HEK293T (cell line): ENCODE data around the gene PHYKPL.

ENCODE experiments used
- CTCF ChIA-PET: fragments of 350-600 bp; formaldehyde crosslinking; extraction: SDS; loops from one replicate; lab custom pipeline; 2021; ENCODE audit warnings: antibody characterized with exemption, inconsistent platforms; lab: Yijun Ruan, JAX
- POLR2A ChIA-PET: fragments of 350-600 bp; formaldehyde crosslinking; extraction: SDS; loops from one replicate; lab custom pipeline; 2020; ENCODE audit warnings: antibody characterized with exemption, inconsistent platforms; lab: Yijun Ruan, JAX
- DNase-seq: peaks from one replicate; pipeline ENCODE4 v3.0.0; 2012; ENCODE audit warnings: mixed read lengths; ENCODE audit errors: extremely low spot score
- ARNT ChIP-seq: fragments of 450-650 bp; IDR thresholded peaks from 2 replicates; pipeline ENCODE4 v1.6.1; 2017; ENCODE audit warnings: mild to moderate bottlenecking
- BHLHE40 ChIP-seq: fragments of 450-650 bp; IDR thresholded peaks from 2 replicates; pipeline ENCODE4 v1.6.1; 2016; ENCODE audit warnings: mild to moderate bottlenecking, moderate library complexity, borderline replicate concordance
- CTBP1 ChIP-seq: fragments of 450-650 bp; IDR thresholded peaks from 2 replicates; pipeline ENCODE4 v1.6.1; 2016; ENCODE audit warnings: borderline replicate concordance
- ELF4 ChIP-seq: fragments of 450-650 bp; IDR thresholded peaks from 2 replicates; pipeline ENCODE4 v1.6.1; 2017; ENCODE audit warnings: antibody characterized with exemption
- FOXA1 ChIP-seq: fragments of 450-650 bp; IDR thresholded peaks from 2 replicates; pipeline ENCODE4 v1.6.1; 2016; ENCODE audit warnings: mild to moderate bottlenecking
- FOXK2 ChIP-seq: fragments of 450-650 bp; IDR thresholded peaks from 2 replicates; pipeline ENCODE4 v1.6.1; 2016; ENCODE audit warnings: mild to moderate bottlenecking
- FOXM1 ChIP-seq: fragments of 450-650 bp; IDR thresholded peaks from 2 replicates; pipeline ENCODE4 v1.6.1; 2017; ENCODE audit warnings: mild to moderate bottlenecking, borderline replicate concordance
- HDGF ChIP-seq: fragments of 450-650 bp; IDR thresholded peaks from 2 replicates; pipeline ENCODE4 v1.6.1; 2017; ENCODE audit warnings: antibody characterized with exemption, borderline replicate concordance
- L3MBTL2 ChIP-seq: fragments of 450-650 bp; conservative IDR thresholded peaks from 2 replicates; pipeline ENCODE4 v1.6.1; 2016; ENCODE audit warnings: mild to moderate bottlenecking
- LEF1 ChIP-seq: fragments of 450-650 bp; IDR thresholded peaks from 2 replicates; pipeline ENCODE4 v1.6.1; 2017; ENCODE audit warnings: mild to moderate bottlenecking, borderline replicate concordance
- NFRKB ChIP-seq: fragments of 450-650 bp; IDR thresholded peaks from 2 replicates; pipeline ENCODE4 v1.6.1; 2016; ENCODE audit warnings: mild to moderate bottlenecking, moderate library complexity
- SP1 ChIP-seq: fragments of 450-650 bp; IDR thresholded peaks from 2 replicates; pipeline ENCODE4 v1.6.1; 2017
- TARDBP ChIP-seq: fragments of 450-650 bp; IDR thresholded peaks from 2 replicates; pipeline ENCODE4 v1.6.1; 2016
- ZNF384 ChIP-seq: fragments of 450-650 bp; IDR thresholded peaks from 2 replicates; pipeline ENCODE4 v1.6.1; 2016
- TF ChIP-seq, protein P1 (sequence below): fragments of 450-650 bp; IDR thresholded peaks from 2 replicates; pipeline ENCODE4 v1.6.1; 2016

PHYKPL gene

DNA sequence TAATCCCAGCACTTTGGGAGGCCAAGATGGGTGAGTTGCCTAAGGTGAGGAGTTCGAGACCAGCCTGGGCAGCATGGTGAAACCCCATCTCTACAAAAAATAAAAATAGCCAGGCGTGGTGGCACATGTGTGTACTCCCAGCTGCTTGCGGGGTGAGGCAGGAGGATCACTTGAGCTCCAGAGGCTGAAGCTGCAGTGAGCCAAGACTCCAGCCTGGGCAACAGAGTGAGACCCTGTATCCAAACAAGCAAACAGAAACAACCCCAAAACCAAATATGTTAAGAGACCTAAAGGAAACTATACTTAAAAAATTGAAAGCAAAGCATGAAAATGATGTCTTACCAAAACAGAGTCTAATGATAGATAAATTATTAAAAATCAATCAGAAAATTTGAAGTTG lies 15.8 kb downstream of the PHYKPL start:
- no peak for TF ChIP-seq ARNT
- TF ChIP-seq, protein P1, sequence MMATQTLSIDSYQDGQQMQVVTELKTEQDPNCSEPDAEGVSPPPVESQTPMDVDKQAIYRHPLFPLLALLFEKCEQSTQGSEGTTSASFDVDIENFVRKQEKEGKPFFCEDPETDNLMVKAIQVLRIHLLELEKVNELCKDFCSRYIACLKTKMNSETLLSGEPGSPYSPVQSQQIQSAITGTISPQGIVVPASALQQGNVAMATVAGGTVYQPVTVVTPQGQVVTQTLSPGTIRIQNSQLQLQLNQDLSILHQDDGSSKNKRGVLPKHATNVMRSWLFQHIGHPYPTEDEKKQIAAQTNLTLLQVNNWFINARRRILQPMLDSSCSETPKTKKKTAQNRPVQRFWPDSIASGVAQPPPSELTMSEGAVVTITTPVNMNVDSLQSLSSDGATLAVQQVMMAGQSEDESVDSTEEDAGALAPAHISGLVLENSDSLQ: no peak
- TF ChIP-seq ZNF384: no peak
- no peak for TF ChIP-seq TARDBP
- POLR2A ChIA-PET: interaction anchor here (1.8 to 1.9 kb wide), 2 partner anchors 11 to 12 kb away, joined by 5 to 7 read pairs; partner anchors contain the start of gene HNRNPAB
- no peak for DNase-seq
- CTCF ChIA-PET: interaction anchor here (0.9 kb wide), 1 partner anchor 18 kb away, joined by 3 read pairs; no protein-coding TSS in a partner anchor

GRCh38 chr5:178216088-178216534 lies 16.5 kb downstream of the PHYKPL start:
- TF ChIP-seq SP1 (no peak), NFRKB (no peak), CTBP1 (no peak), ZNF384 (no peak), L3MBTL2 (no peak), FOXA1 (no peak), LEF1 (no peak), FOXK2 (no peak), ELF4 (no peak), FOXM1 (no peak)
- TF ChIP-seq, protein P1: no peak
- no peak for DNase-seq
- ChIA-PET POLR2A (interaction anchor here (1.4 to 1.9 kb wide), 3 partner anchors 10 to 16 kb away, joined by 3 to 7 read pairs (median 5); partner anchors contain the start of genes HNRNPAB and PHYKPL), CTCF (no interaction called here)

- TF ChIP-seq L3MBTL2: no peak
- TF ChIP-seq, protein P1: no peak
- no peak for TF ChIP-seq CTBP1
- no peak for TF ChIP-seq LEF1
- no peak for TF ChIP-seq ARNT
- POLR2A ChIA-PET: interaction anchor here (1.4 to 1.9 kb wide), 3 partner anchors 9 to 17 kb away, joined by 3 to 7 read pairs (median 5); partner anchors contain the start of genes HNRNPAB and PHYKPL
- no peak for DNase-seq
- CTCF ChIA-PET: interaction anchor here (1.0 kb wide), 1 partner anchor 19 kb away, joined by 4 read pairs; no protein-coding TSS in a partner anchor
Observed at GRCh38 chr5:178215280-178216002, 17.2 kb downstream of the PHYKPL start.

DNA sequence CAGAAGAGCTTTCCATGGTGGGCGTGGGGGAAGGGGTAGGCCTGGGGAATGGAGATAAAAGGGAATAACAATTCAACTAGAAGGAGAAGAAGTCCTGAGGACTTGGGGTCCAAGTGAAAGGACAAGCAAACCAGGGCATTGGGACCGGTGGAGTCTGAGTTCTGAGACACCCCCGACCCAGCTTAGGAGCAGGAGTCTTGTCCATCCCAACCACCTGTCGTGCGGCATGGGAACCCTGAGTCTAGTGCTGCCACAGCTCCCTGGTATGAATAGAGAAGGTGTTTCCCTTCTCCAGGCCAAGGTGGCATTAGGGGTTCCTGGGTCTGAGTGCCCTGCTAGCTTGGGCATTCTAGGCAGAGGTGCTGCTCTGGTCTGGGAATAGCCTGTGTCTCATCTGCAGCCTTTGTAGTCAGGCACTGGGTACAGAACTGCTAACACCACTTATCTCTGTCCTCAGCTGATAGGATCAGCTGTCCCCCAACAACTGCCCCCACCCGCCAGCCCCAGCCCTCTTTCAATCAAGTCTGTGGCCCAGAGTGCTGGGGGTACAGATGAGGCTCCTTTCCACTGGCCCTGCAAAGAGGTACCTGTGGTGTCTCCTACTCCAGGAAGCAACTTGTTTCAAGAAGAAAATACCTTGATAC lies 18.3 kb downstream of the PHYKPL start:
- TF ChIP-seq LEF1 (no peak), HDGF (no peak), TARDBP (no peak), FOXM1 (no peak), ELF4 (no peak), BHLHE40 (no peak), CTBP1 (no peak), NFRKB (no peak), ARNT (no peak)
- TF ChIP-seq, protein P1: no peak
- DNase-seq: no peak
- ChIA-PET POLR2A (interaction anchor here (1.9 to 3.6 kb wide), 3 partner anchors 10 to 18 kb away, joined by 7 to 18 read pairs (median 17); partner anchors contain the start of genes HNRNPAB and PHYKPL), CTCF (interaction anchor here (0.5 to 1.0 kb wide), 2 partner anchors 21 to 22 kb away, joined by 4 read pairs; no protein-coding TSS in a partner anchor)

- ChIA-PET CTCF (interaction anchor here (0.5 kb wide), 1 partner anchor 22 kb away, joined by 4 read pairs; no protein-coding TSS in a partner anchor), POLR2A (interaction anchor here (1.9 to 3.6 kb wide), 3 partner anchors 9 to 18 kb away, joined by 7 to 18 read pairs (median 17); partner anchors contain the start of genes HNRNPAB and PHYKPL)
- TF ChIP-seq ELF4: no peak
- TF ChIP-seq, protein P1: peak; percentile 86
- DNase-seq: no peak
Observed at GRCh38 chr5:178213748-178214151, 18.9 kb downstream of the PHYKPL start.
